SK-MEL-5 (cell line): ENCODE results near the gene PPP1R12B. TPM values are rescaled to one million over a fixed set of nuclear protein-coding genes. Genes with fewer than 3 reads are reported as not detected.
"Not testable (repeated sequence)": the region's sequence is repeated elsewhere in the genome, so short reads cannot be mapped to it uniquely, and the experiment has no call there.

Source experiments
- DNase-seq: peaks from one replicate; pipeline ENCODE4 v3.0.0-alpha.2; 2016; ENCODE audit warnings: low read depth, low spot score
- in situ Hi-C: cut with HindIII; loops from 2 replicates; pipeline ENCODE4 v1.10.0; 2016; ENCODE audit warnings: low sequenced_read_pairs, high pct_unique_total_duplicates, low pct_unique_long_range_greater_than_20kb
- total RNA-seq: library from RNA; depleted of rRNA; stranded (reverse); fragments of >200 nt; shearing (Covaris generic); gene quantifications from 2 replicates; pipeline ENCODE4 v1.2.3, GENCODE V29; 2014

Gene PPP1R12B
- total RNA-seq, 1 experiment from 2014 or later: 18.6 TPM

- peak; percentile 74 for DNase-seq
- in situ Hi-C loops: no loop called here
Measured at GRCh38 chr1:202571719-202572339, 223.3 kb downstream of the PPP1R12B start.

GRCh38 chr1:202572867-202573266, 224.4 kb downstream of the PPP1R12B start:
- no peak for DNase-seq
- in situ Hi-C loops: no loop called here

- in situ Hi-C loops: no loop called here
- DNase-seq: no peak
Measured at GRCh38 chr1:202575918-202576653, 227.6 kb downstream of the PPP1R12B start.

GRCh38 chr1:202576816-202577215, 228.3 kb downstream of the PPP1R12B start:
- in situ Hi-C loops: no loop called here
- no peak for DNase-seq

- in situ Hi-C loops: no loop called here
- no peak for DNase-seq
Measured at GRCh38 chr1:202577381-202577780, 228.9 kb downstream of the PPP1R12B start.

- DNase-seq: no peak
- in situ Hi-C loops: no loop called here
Measured at GRCh38 chr1:202578001-202578504, 229.6 kb downstream of the PPP1R12B start.

GRCh38 chr1:202578565-202578964, 230.1 kb downstream of the PPP1R12B start:
- no peak for DNase-seq
- in situ Hi-C loops: no loop called here

GRCh38 chr1:202579806-202580205, 231.3 kb downstream of the PPP1R12B start:
- DNase-seq: no peak
- in situ Hi-C loops: no loop called here

GRCh38 chr1:202580619-202581018, 232.1 kb downstream of the PPP1R12B start:
- in situ Hi-C loops: no loop called here
- no peak for DNase-seq

GRCh38 chr1:202582350-202582749, 233.9 kb downstream of the PPP1R12B start:
- in situ Hi-C loops, DNase-seq: not testable (repeated sequence)

GRCh38 chr1:202584707-202585589, 236.4 kb downstream of the PPP1R12B start:
- no peak for DNase-seq
- in situ Hi-C loops: no loop called here

GRCh38 chr1:202585590-202585933, 237.1 kb downstream of the PPP1R12B start:
- in situ Hi-C loops: no loop called here
- no peak for DNase-seq

GRCh38 chr1:202586018-202586821, 237.7 kb downstream of the PPP1R12B start:
- no peak for DNase-seq
- in situ Hi-C loops: no loop called here

GRCh38 chr1:202586871-202587270, 238.4 kb downstream of the PPP1R12B start:
- DNase-seq: no peak
- in situ Hi-C loops: no loop called here

- no peak for DNase-seq
- in situ Hi-C loops: no loop called here
Measured at GRCh38 chr1:202587859-202588485, 239.5 kb downstream of the PPP1R12B start.

- no peak for DNase-seq
- in situ Hi-C loops: no loop called here
Measured at GRCh38 chr1:202588503-202589189, 240.1 kb downstream of the PPP1R12B start.
